Lung (tissue), 12 donors: ENCODE data around the gene FLVCR2. TPM values are rescaled to one million over a fixed set of nuclear protein-coding genes. Genes with fewer than 3 reads are reported as not detected.

Source experiments
- ATAC-seq: fragments of 200-7000 bp; cut with Tn5 transposase; one replicate; pipeline ENCODE4 v1.9.1; 2020; ENCODE audit warnings: moderate number of reproducible peaks; ENCODE audit not compliant: insufficient read depth, low FRiP score
- DNase-seq, 3 donors: peaks; one replicate each; pipeline ENCODE4 v3.0.0-alpha.2; 2013 to 2017
- H3K27ac ChIP-seq, 2 donors: one replicate each; pipeline ENCODE4 v1.5.1; 2013; ENCODE audit warnings: mild to moderate bottlenecking in 2 of 2, moderate library complexity in 2 of 2, control low read depth in 1 of 2, inconsistent platforms in 1 of 2, low read depth in 1 of 2, low read length in 1 of 2
- H3K27me3 ChIP-seq, 3 donors: one replicate each; pipeline ENCODE4 v1.5.1; 2013; ENCODE audit warnings: low read length in 2 of 3; ENCODE audit not compliant: control insufficient read depth in 3 of 3, insufficient read depth in 3 of 3
- H3K36me3 ChIP-seq, 4 donors: one replicate each; pipeline ENCODE4 v1.5.1; 2013; ENCODE audit warnings: low read length in 4 of 4, mild to moderate bottlenecking in 1 of 4, moderate library complexity in 1 of 4; ENCODE audit not compliant: control insufficient read depth in 4 of 4, insufficient read depth in 4 of 4
- H3K4me1 ChIP-seq, 5 donors: one replicate each; pipeline ENCODE4 v1.5.1; 2013; ENCODE audit warnings: low read length in 5 of 5, mild to moderate bottlenecking in 2 of 5, moderate library complexity in 1 of 5; ENCODE audit not compliant: control insufficient read depth in 5 of 5, insufficient read depth in 5 of 5
- H3K4me3 ChIP-seq: one replicate; pipeline ENCODE4 v1.5.1; 2013; ENCODE audit warnings: mild to moderate bottlenecking, control low read depth, moderate library complexity
- H3K9ac ChIP-seq, 2 donors: one replicate each; pipeline ENCODE4 v1.5.1; 2013; ENCODE audit warnings: low read length in 2 of 2, control low read depth in 1 of 2; ENCODE audit not compliant: insufficient read depth in 1 of 2
- H3K9me3 ChIP-seq, 4 donors: one replicate each; pipeline ENCODE4 v1.5.1; 2013; ENCODE audit warnings: low read length in 3 of 4, mild to moderate bottlenecking in 1 of 4, moderate library complexity in 1 of 4; ENCODE audit not compliant: control insufficient read depth in 4 of 4, insufficient read depth in 3 of 4
- WGBS, 2 donors: extraction: QIAGEN DNeasy Blood & Tissue Kit; methylation state at CpG; one replicate each; pipeline ENCODE4 v1.1.7; 2013; 5-methylcytosine and 5-hydroxymethylcytosine counted together
- polyA plus RNA-seq, 2 donors: library from polyadenylated mRNA; stranded (reverse); fragments of 200-250 nt; gene quantifications; one replicate each; pipeline ENCODE4 v1.2.1, GENCODE V29; 2013
- total RNA-seq, 2 donors: library from RNA; depleted of rRNA in 1 of 2; stranded (reverse); fragments of >200 nt in 1 of 2; gene quantifications; one replicate each; pipeline ENCODE4 v1.2.1, GENCODE V29; 2014 to 2021
- TF ChIP-seq, protein P1 (sequence below): IDR thresholded peaks from 2 replicates; pipeline ENCODE4 v1.5.1; 2012; ENCODE audit warnings: mild to moderate bottlenecking; ENCODE audit errors: control extremely low read depth, extremely low read depth
- donor health status: control.
- donor health status: control.
- donor health status: Bipolar disorder and iron deficiency.
- donor health status: healthy.
- donor health status: DM: yes; HTN: yes; CAD: no.

Gene FLVCR2
- total and polyA plus RNA-seq, 4 donors, result 4.7 to 37.6 (median 20.5) TPM

DNA sequence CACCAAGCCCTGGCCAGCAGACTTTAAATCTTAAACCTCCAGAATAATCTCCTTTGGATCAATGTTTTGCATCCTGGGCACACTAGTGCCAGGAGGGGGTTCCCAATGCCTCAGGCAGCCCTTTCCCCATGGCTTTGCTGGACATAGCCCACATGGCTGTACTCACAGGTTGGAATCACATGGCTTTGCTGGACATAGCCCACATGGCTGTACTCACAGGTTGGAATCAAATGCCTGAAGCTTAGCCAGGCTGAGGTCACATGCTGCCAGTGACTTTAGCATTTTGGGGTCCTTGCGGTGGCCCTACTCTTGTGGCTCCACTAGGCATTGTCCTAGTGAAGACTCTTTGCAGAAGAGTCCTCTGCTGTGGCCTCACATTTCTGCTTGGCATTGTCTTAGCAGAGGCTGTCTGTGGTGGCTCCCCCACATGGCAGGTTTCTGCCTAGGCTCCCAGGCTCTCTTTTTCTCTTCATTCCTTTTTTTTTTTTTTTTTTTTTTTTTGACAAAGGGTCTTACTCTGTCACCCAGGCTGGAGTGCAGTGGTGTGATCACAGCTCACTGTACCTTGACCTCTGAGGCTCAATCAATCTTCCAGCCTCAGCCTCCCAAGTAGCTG, 13.0 kb downstream of the FLVCR2 start:
- DNase-seq (no peak), ATAC-seq (no peak)
- Histone ChIP-seq H3K4me1 (peaks cover 0 to 1% (median 0%) of the 10 kb centered on the region in 5 donors), H3K4me3 (no peak overlapping the region), H3K36me3 (peaks cover 0 to 2% (median 0%) of the 10 kb centered on the region in 4 donors), H3K9me3 (peaks cover 0 to 3% (median 0%) of the 10 kb centered on the region in 4 donors), H3K9ac (no peak overlapping the region), H3K27ac (no peak overlapping the region), H3K27me3 (no peaks in the 10 kb centered on the region)
- 97 to 100% methylated on average over 1 of the region's 1 CpG for WGBS, 2 donors
- TF ChIP-seq, protein P1, sequence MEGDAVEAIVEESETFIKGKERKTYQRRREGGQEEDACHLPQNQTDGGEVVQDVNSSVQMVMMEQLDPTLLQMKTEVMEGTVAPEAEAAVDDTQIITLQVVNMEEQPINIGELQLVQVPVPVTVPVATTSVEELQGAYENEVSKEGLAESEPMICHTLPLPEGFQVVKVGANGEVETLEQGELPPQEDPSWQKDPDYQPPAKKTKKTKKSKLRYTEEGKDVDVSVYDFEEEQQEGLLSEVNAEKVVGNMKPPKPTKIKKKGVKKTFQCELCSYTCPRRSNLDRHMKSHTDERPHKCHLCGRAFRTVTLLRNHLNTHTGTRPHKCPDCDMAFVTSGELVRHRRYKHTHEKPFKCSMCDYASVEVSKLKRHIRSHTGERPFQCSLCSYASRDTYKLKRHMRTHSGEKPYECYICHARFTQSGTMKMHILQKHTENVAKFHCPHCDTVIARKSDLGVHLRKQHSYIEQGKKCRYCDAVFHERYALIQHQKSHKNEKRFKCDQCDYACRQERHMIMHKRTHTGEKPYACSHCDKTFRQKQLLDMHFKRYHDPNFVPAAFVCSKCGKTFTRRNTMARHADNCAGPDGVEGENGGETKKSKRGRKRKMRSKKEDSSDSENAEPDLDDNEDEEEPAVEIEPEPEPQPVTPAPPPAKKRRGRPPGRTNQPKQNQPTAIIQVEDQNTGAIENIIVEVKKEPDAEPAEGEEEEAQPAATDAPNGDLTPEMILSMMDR, result no peak

DNA sequence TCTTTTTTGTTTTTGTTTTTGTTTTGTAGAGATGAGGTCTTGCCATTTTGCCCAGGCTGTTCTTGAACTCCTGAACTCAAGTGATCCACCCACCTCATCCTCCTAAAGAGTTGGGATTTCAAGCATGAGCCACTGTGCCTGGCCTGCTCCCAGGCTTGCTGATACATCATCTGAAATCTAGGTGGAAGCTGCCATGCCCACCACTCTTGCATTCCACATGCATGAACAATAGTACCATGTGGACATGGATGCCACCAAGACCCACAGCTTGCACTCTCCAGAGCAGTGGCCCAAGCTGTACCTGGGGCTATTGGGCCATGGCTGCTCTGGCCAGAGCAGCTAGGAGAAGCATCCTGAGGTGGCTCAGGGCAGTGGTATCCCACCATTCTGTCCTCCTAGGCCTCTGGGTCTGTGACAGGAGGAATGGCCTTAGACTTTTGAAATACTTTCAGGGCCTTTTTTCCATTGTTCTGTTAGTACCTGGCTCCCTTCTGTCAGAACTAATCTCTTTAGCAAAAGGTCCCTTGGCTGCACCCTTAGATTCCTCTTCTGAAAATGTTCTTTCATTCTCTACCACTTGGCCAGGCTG, 13.7 kb downstream of the FLVCR2 start:
- Histone ChIP-seq H3K27ac (no peak overlapping the region), H3K36me3 (peaks cover 0 to 2% (median 0%) of the 10 kb centered on the region in 4 donors), H3K4me1 (peaks cover 0 to 1% (median 0%) of the 10 kb centered on the region in 5 donors), H3K27me3 (no peaks in the 10 kb centered on the region), H3K9me3 (peaks cover 0 to 3% (median 0%) of the 10 kb centered on the region in 4 donors), H3K4me3 (no peak overlapping the region), H3K9ac (no peak overlapping the region)
- TF ChIP-seq, protein P1, result no peak
- ATAC-seq (no peak), DNase-seq (no peak)

DNA sequence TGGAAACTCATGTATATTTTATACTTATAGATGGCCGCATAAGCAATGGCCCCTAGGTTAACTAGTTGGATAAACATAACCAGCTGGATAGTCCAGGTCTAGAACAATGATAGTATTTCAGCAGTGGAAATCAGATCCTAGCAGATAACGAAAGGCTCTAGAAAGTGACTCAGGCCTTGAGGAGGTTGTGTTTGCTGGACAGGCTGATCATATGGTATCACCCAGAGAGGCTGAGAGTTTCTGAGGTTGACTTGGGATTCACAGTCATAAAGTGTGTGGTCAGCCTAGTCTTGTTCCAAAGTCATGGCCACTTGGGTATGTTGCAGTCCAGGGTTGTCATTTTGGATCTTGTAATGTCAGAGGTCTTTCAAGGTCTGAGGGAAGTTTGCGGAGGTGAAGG, 16.8 kb downstream of the FLVCR2 start:
- 93 to 97% methylated on average over 3 of the region's 3 CpGs for WGBS, 2 donors
- DNase-seq (no peak), ATAC-seq (no peak)
- no peak overlapping the region for H3K27ac ChIP-seq
- H3K27me3 ChIP-seq, result no peaks in the 10 kb centered on the region
- no peak overlapping the region for H3K9ac ChIP-seq
- peaks cover 0 to 2% (median 0%) of the 10 kb centered on the region in 4 donors for H3K36me3 ChIP-seq
- peaks cover 0 to 3% (median 0%) of the 10 kb centered on the region in 4 donors for H3K9me3 ChIP-seq
- H3K4me1 ChIP-seq, result peaks cover 0 to 1% (median 0%) of the 10 kb centered on the region in 5 donors
- H3K4me3 ChIP-seq, result no peak overlapping the region
- TF ChIP-seq, protein P1, result no peak
